MCF 10A (cell line): ENCODE data around the gene ANP32A. TPM values are rescaled to one million over a fixed set of nuclear protein-coding genes. Genes with fewer than 3 reads are reported as not detected.
A peak's percentile ranks its signal among the peaks of the same experiment; 100 is the strongest.

Experiments
- BruUV-seq: library from RNA; stranded (reverse); fragments of 400-500 nt; replicated peaks from 2 replicates; lab custom pipeline; 2021; lab: Mats Ljungman, UMichigan
- CTCF ChIA-PET: fragments of 300-600 bp; sonication (Branson Sonifier 250); formaldehyde crosslinking; extraction: SDS; loops from one replicate; lab custom pipeline; 2021; ENCODE audit warnings: antibody characterized with exemption, inconsistent platforms; lab: Yijun Ruan, JAX
- POLR2A ChIA-PET: fragments of 300-600, 350-650 bp; sonication (Branson Sonifier 250); formaldehyde crosslinking; extraction: SDS; loops from one replicate; lab custom pipeline; 2020; ENCODE audit warnings: antibody characterized with exemption, inconsistent platforms; lab: Yijun Ruan, JAX
- DNase-seq: peaks from one replicate; pipeline ENCODE4 v3.0.0-alpha.2; 2018; ENCODE audit not compliant: unreplicated experiment
- H3K27ac Mint-ChIP-seq: one replicate; pipeline ENCODE4 v1.8.0; 2022; ENCODE audit warnings: mild to moderate bottlenecking, low read depth, mixed read lengths; ENCODE audit not compliant: unreplicated experiment
- H3K27me3 Mint-ChIP-seq: one replicate; pipeline ENCODE4 v1.8.0; 2022; ENCODE audit warnings: mixed read lengths; ENCODE audit not compliant: insufficient read depth, unreplicated experiment
- H3K36me3 Mint-ChIP-seq: one replicate; pipeline ENCODE4 v1.8.0; 2022; ENCODE audit warnings: mild to moderate bottlenecking, moderate library complexity, mixed read lengths; ENCODE audit not compliant: insufficient read depth, unreplicated experiment
- H3K4me1 Mint-ChIP-seq: one replicate; pipeline ENCODE4 v1.8.0; 2022; ENCODE audit warnings: mixed read lengths; ENCODE audit not compliant: insufficient read depth, unreplicated experiment
- H3K4me3 Mint-ChIP-seq: one replicate; pipeline ENCODE4 v1.8.0; 2022; ENCODE audit warnings: mild to moderate bottlenecking, moderate library complexity, mixed read lengths; ENCODE audit not compliant: unreplicated experiment
- H3K9me3 Mint-ChIP-seq: one replicate; pipeline ENCODE4 v1.8.0; 2022; ENCODE audit warnings: mixed read lengths; ENCODE audit not compliant: unreplicated experiment
- CTCF ChIP-seq: fragments of 200-600 bp; IDR thresholded peaks from one replicate; pipeline ENCODE4 v1.8.0; 2022; ENCODE audit warnings: antibody characterized with exemption, mild to moderate bottlenecking; ENCODE audit not compliant: unreplicated experiment
- intact Hi-C: fragments of 100-400 bp; cut with micrococcal nuclease; formaldehyde crosslinking; loops from 2 replicates; pipeline ENCODE4 v1.14.1; 2022
- total RNA-seq: library from RNA; stranded (reverse); gene quantifications from 2 replicates; pipeline ENCODE4 v1.2.3, GENCODE V29; 2022

ANP32A gene
- total RNA-seq, 1 experiment from 2014 or later, result 150 TPM

GRCh38 chr15:68790242-68790575, 30.5 kb downstream of the ANP32A start:
- no peak for TF ChIP-seq CTCF
- peaks cover 20% of the 10 kb centered on the region for H3K4me1 Mint-ChIP-seq
- no peak for DNase-seq
- no peak overlapping the region for H3K27ac Mint-ChIP-seq
- POLR2A ChIA-PET, result no interaction called here
- H3K4me3 Mint-ChIP-seq, result no peak overlapping the region
- intact Hi-C loops, result no loop called here
- H3K27me3 Mint-ChIP-seq, result no peaks in the 10 kb centered on the region
- H3K36me3 Mint-ChIP-seq, result peaks cover 40% of the 10 kb centered on the region
- CTCF ChIA-PET, result no interaction called here
- BruUV-seq, result no TSS peak
- H3K9me3 Mint-ChIP-seq, result no peaks in the 10 kb centered on the region

DNA sequence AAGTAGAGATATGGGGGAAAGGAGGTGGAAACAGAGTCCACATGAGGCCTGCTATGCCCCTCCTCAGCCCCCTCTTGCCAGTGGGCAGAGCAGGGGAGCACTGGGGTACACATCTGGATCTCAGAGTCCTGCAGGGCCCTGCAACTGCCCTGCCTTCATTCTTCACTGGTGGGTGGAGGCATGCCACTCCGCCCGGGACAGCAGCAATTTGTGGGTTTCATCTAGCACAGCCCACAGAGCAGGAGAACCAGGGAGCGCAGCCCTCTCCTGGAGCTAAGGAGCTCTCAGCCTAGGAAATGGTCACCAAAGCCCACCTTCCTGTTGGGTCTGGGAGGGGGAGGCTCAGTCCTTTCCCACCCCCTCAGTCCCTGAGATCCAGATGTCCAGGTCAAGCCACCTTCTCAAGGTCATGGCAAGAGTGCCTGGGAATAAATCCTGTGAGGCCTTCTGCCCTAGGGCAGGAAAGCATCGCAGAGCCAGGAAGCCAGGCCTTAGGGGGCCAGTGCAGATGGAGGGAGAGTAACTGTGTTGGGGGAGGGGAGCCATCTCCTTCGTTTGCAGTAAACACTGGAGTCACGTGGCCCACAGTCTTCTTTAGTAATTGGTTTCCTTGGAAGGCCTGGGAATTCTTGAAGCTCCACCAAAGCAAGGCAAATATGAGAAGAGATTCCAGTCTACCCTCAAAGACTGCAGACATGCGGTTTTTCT, 31.0 kb downstream of the ANP32A start:
- intact Hi-C loops, result no loop called here
- Mint-ChIP-seq H3K4me1 (peaks cover 15% of the 10 kb centered on the region), H3K36me3 (peaks cover 40% of the 10 kb centered on the region), H3K4me3 (no peak overlapping the region), H3K27me3 (no peaks in the 10 kb centered on the region), H3K27ac (peak overlapping the region; percentile 10), H3K9me3 (no peaks in the 10 kb centered on the region)
- BruUV-seq, result no TSS peak
- CTCF ChIA-PET, result interaction anchor here (0.6 kb wide), 1 partner anchor 536 kb away, joined by 4 read pairs; no protein-coding TSS in a partner anchor
- no peak for DNase-seq
- POLR2A ChIA-PET, result interaction anchor here (1.9 kb wide), 1 partner anchor 30 kb away, joined by 7 read pairs; the partner anchor contains the start of gene ANP32A
- no peak for TF ChIP-seq CTCF

DNA sequence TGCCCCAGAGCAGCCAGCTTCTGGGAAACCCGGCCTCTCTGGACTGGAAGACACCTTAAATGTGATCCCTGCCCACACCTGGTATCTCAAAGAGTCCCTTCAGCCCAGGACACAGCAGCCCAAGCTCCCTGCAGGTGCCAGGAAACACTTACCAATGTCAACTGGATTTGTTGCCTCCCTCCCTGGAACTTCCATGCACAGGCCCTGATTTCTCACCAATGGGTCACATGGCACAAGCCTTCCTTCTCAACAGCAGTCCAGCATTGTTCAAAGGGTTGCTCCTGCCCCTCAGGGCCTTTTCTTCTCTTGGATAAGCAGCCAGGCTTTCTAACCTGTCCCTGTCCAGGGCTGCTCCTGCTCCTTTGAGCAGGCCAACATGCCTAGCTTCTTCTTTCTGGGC, 31.6 kb downstream of the ANP32A start:
- no peak for TF ChIP-seq CTCF
- peaks cover 40% of the 10 kb centered on the region for H3K36me3 Mint-ChIP-seq
- peaks cover 9% of the 10 kb centered on the region for H3K4me1 Mint-ChIP-seq
- no TSS peak for BruUV-seq
- ChIA-PET CTCF (interaction anchor here (0.6 to 3.0 kb wide), 2 partner anchors 136 to 536 kb away, joined by 4 to 8 read pairs; no protein-coding TSS in a partner anchor), POLR2A (interaction anchor here (1.9 kb wide), 1 partner anchor 31 kb away, joined by 7 read pairs; the partner anchor contains the start of gene ANP32A)
- H3K27me3 Mint-ChIP-seq, result no peaks in the 10 kb centered on the region
- peak overlapping the region; percentile 10 for H3K27ac Mint-ChIP-seq
- no peaks in the 10 kb centered on the region for H3K9me3 Mint-ChIP-seq
- intact Hi-C loops, result no loop called here
- no peak overlapping the region for H3K4me3 Mint-ChIP-seq
- DNase-seq, result no peak

GRCh38 chr15:68788264-68788624, 32.5 kb downstream of the ANP32A start:
- DNase-seq, result no peak
- ChIA-PET POLR2A (interaction anchor here (0.6 to 1.9 kb wide), 2 partner anchors 32 to 220 kb away, joined by 3 to 7 read pairs; partner anchors contain the start of gene ANP32A), CTCF (interaction anchor here (3.0 kb wide), 1 partner anchor 137 kb away, joined by 8 read pairs; no protein-coding TSS in a partner anchor)
- Mint-ChIP-seq H3K27me3 (no peaks in the 10 kb centered on the region), H3K27ac (no peak overlapping the region), H3K9me3 (no peaks in the 10 kb centered on the region), H3K4me1 (peaks cover 6% of the 10 kb centered on the region), H3K36me3 (peaks cover 45% of the 10 kb centered on the region), H3K4me3 (no peak overlapping the region)
- no peak for TF ChIP-seq CTCF
- no TSS peak for BruUV-seq
- intact Hi-C loops, result no loop called here
